Spleen (tissue), 7 donors: Measurements from ENCODE around the gene HOXA7.

Experiments
- POLR2A ChIP-seq, 3 donors: fragments of 450-650 bp; IDR thresholded peaks; one replicate each; pipeline ENCODE4 v1.5.1; 2017; ENCODE audit warnings: antibody characterized with exemption in 3 of 3, mild to moderate bottlenecking in 1 of 3
- TF ChIP-seq, protein P1 (sequence below), 11 experiments: fragments of 200-600 bp in 7 of 11; fragments of 450-650 bp in 4 of 11; sonication (generic) in 4 of 11; IDR thresholded peaks in 8 of 11; conservative IDR thresholded peaks in 3 of 11; 1 replicate in 7 of 11; 2 replicates in 4 of 11; pipeline versions ENCODE4 v1.4.0 to v1.8.0; 2016 to 2021; ENCODE audit warnings: antibody characterized with exemption in 11 of 11, inconsistent platforms in 4 of 11, mild to moderate bottlenecking in 1 of 11
- donor health status: DM: no; HTN: no; CAD: no; lungs with moderate emphysema.
- donor health status: DM: no; HTN: no; CAD: no.
- donor health status: DM: no; HTN: no; CAD: no.

DNA sequence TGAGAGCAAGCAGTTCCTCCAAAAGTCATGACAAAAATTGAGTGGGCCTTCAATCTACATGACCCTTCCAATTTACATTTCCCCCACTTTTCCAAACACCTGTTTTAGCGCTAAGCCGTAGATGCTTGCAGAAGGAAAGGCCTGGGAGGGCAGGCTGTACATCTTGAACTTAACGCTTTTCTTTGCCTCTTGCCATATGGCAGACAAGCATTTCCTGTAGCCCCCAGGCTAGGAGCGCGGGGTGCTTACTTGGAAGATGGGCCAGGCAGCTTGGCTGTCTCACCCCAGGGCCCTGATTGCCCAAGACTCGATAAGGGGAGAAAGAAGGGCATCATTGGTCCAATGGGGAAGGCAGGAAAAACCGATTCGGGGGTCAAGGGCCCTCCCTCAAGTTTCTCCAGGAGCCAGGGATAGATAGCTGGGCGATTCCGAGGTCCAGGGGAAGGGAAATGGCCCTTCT is 15.9 kb upstream of the HOXA7 start:
- TF ChIP-seq POLR2A (IDR thresholded peaks at IDR 0.05), result no peak
- TF ChIP-seq, protein P1, sequence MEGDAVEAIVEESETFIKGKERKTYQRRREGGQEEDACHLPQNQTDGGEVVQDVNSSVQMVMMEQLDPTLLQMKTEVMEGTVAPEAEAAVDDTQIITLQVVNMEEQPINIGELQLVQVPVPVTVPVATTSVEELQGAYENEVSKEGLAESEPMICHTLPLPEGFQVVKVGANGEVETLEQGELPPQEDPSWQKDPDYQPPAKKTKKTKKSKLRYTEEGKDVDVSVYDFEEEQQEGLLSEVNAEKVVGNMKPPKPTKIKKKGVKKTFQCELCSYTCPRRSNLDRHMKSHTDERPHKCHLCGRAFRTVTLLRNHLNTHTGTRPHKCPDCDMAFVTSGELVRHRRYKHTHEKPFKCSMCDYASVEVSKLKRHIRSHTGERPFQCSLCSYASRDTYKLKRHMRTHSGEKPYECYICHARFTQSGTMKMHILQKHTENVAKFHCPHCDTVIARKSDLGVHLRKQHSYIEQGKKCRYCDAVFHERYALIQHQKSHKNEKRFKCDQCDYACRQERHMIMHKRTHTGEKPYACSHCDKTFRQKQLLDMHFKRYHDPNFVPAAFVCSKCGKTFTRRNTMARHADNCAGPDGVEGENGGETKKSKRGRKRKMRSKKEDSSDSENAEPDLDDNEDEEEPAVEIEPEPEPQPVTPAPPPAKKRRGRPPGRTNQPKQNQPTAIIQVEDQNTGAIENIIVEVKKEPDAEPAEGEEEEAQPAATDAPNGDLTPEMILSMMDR (IDR thresholded peaks at IDR 0.05 in 8 of 11, conservative IDR thresholded peaks at IDR 0.05 in 3 of 11), result no peak
